ENCODE data around the gene MGLL.
A peak's percentile ranks its signal among the peaks of the same experiment; 100 is the strongest.

MGLL gene

GRCh38 chr3:127750226-127751031 is 71.9 kb downstream of the MGLL start:
- peak; percentile 98 for DNase-seq

- peak; percentile 76 for DNase-seq
Measured at GRCh38 chr3:127749787-127750225, 72.5 kb downstream of the MGLL start.

- DNase-seq, result no peak
Measured at GRCh38 chr3:127749361-127749760, 73.0 kb downstream of the MGLL start.

GRCh38 chr3:127748754-127749327 is 73.5 kb downstream of the MGLL start:
- no peak for DNase-seq

- peak; percentile 78 for DNase-seq
Measured at GRCh38 chr3:127747751-127748521, 74.4 kb downstream of the MGLL start.

GRCh38 chr3:127747066-127747465 is 75.2 kb downstream of the MGLL start:
- no peak for DNase-seq

- DNase-seq, result no peak
Measured at GRCh38 chr3:127746400-127747057, 75.8 kb downstream of the MGLL start.

- no peak for DNase-seq
Measured at GRCh38 chr3:127745656-127746399, 76.5 kb downstream of the MGLL start.

GRCh38 chr3:127744875-127745274 is 77.4 kb downstream of the MGLL start:
- peak; percentile 51 for DNase-seq

GRCh38 chr3:127744253-127744815 is 78.0 kb downstream of the MGLL start:
- DNase-seq, result peak; percentile 41

GRCh38 chr3:127743351-127744252 is 78.7 kb downstream of the MGLL start:
- DNase-seq, result peak; percentile 68

- no peak for DNase-seq
Measured at GRCh38 chr3:127742580-127742979, 79.7 kb downstream of the MGLL start.

- DNase-seq, result no peak
Measured at GRCh38 chr3:127741690-127742089, 80.6 kb downstream of the MGLL start.

- no peak for DNase-seq
Measured at GRCh38 chr3:127741246-127741645, 81.1 kb downstream of the MGLL start.

GRCh38 chr3:127740136-127740915 is 82.0 kb downstream of the MGLL start:
- DNase-seq, result no peak

GRCh38 chr3:127739347-127740135 is 82.8 kb downstream of the MGLL start:
- DNase-seq, result no peak

- DNase-seq, result no peak
Measured at GRCh38 chr3:127738192-127738840, 84.0 kb downstream of the MGLL start.

GRCh38 chr3:127736801-127737539 is 85.3 kb downstream of the MGLL start:
- no peak for DNase-seq

All from NCI-H1694 treated with DMSO at 0.1 percent for 48 hours (cell line).